Glutamatergic neuron (in vitro differentiated cells): ENCODE data around the gene TSPAN12. TPM values are rescaled to one million over a fixed set of nuclear protein-coding genes. Genes with fewer than 3 reads are reported as not detected.
A peak's percentile ranks its signal among the peaks of the same experiment; 100 is the strongest.

ENCODE experiments used
- DNase-seq: peaks from one replicate; pipeline ENCODE4 v3.0.0; 2022
- H3K27ac Mint-ChIP-seq: one replicate; pipeline ENCODE4 v1.8.0; 2020; ENCODE audit warnings: mild to moderate bottlenecking, mixed read lengths, inconsistent platforms; ENCODE audit not compliant: unreplicated experiment
- H3K27me3 Mint-ChIP-seq: one replicate; pipeline ENCODE4 v1.8.0; 2020; ENCODE audit warnings: mild to moderate bottlenecking, moderate library complexity, mixed read lengths, inconsistent platforms; ENCODE audit not compliant: unreplicated experiment
- H3K36me3 Mint-ChIP-seq: one replicate; pipeline ENCODE4 v1.8.0; 2020; ENCODE audit warnings: mild to moderate bottlenecking, mixed read lengths, inconsistent platforms; ENCODE audit not compliant: unreplicated experiment
- H3K4me1 Mint-ChIP-seq: one replicate; pipeline ENCODE4 v1.8.0; 2020; ENCODE audit warnings: mild to moderate bottlenecking, low read depth, mixed read lengths, inconsistent platforms; ENCODE audit not compliant: unreplicated experiment
- H3K4me3 Mint-ChIP-seq: one replicate; pipeline ENCODE4 v1.8.0; 2020; ENCODE audit warnings: mild to moderate bottlenecking, mixed read lengths, inconsistent platforms; ENCODE audit not compliant: unreplicated experiment
- H3K9me3 Mint-ChIP-seq: one replicate; pipeline ENCODE4 v1.8.0; 2020; ENCODE audit warnings: mild to moderate bottlenecking, moderate library complexity, mixed read lengths, inconsistent platforms; ENCODE audit not compliant: unreplicated experiment
- total RNA-seq: library from RNA; stranded (reverse); fragmentation: NEBNext Ultra II Directional; extraction: Animal tissue kit (Norgen Biotek cat#: 25700); gene quantifications from one replicate; pipeline ENCODE4 v1.2.1, GENCODE V29; 2021; ENCODE audit not compliant: unreplicated experiment
- TF ChIP-seq, protein P1 (sequence below): fragments of 200-600 bp; sonication (generic); IDR thresholded peaks from one replicate; pipeline ENCODE4 v1.5.0; 2021; ENCODE audit not compliant: partially characterized antibody, unreplicated experiment

Gene TSPAN12
- total RNA-seq, 1 donor from 2014 or later, result 6.0 TPM

DNA sequence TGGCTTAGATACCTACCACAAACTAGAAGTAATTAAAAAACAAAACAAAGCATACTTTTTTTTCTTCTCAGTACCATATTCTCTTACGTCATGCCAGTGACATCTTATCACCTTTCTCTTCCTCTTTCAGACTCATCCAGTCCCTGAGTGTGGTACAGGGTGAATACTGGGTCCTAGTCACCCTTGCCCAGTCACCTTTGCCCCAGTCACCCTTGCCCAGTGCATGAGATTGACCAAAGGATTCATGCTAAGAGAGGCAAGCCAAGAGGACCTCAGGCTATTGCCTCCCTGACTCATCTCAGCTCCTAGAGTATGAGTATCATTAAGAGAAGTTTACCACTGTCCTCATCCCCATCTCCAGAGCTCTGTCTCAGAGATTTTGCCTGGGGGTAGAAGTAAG lies 10.0 kb upstream of the TSPAN12 start:
- Mint-ChIP-seq H3K4me3 (no peak overlapping the region), H3K4me1 (peaks cover 33% of the 10 kb centered on the region), H3K27ac (no peak overlapping the region), H3K36me3 (no peaks in the 10 kb centered on the region), H3K27me3 (peaks cover 1% of the 10 kb centered on the region), H3K9me3 (no peaks in the 10 kb centered on the region)
- TF ChIP-seq, protein P1, sequence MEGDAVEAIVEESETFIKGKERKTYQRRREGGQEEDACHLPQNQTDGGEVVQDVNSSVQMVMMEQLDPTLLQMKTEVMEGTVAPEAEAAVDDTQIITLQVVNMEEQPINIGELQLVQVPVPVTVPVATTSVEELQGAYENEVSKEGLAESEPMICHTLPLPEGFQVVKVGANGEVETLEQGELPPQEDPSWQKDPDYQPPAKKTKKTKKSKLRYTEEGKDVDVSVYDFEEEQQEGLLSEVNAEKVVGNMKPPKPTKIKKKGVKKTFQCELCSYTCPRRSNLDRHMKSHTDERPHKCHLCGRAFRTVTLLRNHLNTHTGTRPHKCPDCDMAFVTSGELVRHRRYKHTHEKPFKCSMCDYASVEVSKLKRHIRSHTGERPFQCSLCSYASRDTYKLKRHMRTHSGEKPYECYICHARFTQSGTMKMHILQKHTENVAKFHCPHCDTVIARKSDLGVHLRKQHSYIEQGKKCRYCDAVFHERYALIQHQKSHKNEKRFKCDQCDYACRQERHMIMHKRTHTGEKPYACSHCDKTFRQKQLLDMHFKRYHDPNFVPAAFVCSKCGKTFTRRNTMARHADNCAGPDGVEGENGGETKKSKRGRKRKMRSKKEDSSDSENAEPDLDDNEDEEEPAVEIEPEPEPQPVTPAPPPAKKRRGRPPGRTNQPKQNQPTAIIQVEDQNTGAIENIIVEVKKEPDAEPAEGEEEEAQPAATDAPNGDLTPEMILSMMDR, result no peak
- DNase-seq, result no peak

DNA sequence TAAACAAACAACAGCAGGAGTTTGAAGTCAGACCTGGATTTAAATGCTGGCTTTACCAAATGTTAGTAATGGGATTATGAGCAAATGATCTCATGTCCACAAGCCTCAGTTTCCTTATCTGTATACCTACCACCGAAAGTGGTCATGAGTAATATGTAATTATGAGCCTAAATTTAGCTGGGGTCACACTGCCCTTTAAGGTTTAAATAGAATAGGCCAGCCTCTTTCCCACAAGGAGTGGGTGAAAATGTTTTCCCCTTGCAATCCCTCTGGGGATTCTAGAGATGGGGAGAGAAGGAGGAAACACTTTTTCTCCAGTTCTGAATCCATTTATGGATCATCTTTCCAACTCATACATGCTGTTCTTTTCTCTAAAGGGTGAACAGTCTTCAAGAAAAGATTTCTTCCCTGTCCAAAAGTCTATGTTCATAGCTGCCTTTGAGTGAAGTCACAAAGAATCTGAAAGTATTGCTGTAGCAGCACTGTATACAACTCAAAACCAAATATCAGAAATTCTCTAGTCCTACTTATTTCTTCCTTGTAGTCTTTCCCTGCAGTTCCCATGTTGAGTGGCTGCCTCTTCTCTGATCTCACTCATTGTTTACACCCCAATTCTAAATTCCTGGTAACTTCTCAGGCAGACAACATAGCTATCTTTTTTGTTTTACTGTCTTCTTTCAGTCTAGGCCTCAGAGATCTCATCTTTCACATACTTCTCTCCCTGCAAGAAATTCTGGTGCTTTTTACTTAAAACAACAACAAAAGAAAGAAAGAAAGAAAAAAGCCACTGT lies 7.4 kb upstream of the TSPAN12 start:
- Mint-ChIP-seq H3K9me3 (no peaks in the 10 kb centered on the region), H3K4me3 (no peak overlapping the region), H3K27ac (peak overlapping the region; percentile 3), H3K4me1 (peaks cover 27% of the 10 kb centered on the region), H3K36me3 (no peaks in the 10 kb centered on the region), H3K27me3 (no peaks in the 10 kb centered on the region)
- no peak for DNase-seq
- TF ChIP-seq, protein P1, result no peak

DNA sequence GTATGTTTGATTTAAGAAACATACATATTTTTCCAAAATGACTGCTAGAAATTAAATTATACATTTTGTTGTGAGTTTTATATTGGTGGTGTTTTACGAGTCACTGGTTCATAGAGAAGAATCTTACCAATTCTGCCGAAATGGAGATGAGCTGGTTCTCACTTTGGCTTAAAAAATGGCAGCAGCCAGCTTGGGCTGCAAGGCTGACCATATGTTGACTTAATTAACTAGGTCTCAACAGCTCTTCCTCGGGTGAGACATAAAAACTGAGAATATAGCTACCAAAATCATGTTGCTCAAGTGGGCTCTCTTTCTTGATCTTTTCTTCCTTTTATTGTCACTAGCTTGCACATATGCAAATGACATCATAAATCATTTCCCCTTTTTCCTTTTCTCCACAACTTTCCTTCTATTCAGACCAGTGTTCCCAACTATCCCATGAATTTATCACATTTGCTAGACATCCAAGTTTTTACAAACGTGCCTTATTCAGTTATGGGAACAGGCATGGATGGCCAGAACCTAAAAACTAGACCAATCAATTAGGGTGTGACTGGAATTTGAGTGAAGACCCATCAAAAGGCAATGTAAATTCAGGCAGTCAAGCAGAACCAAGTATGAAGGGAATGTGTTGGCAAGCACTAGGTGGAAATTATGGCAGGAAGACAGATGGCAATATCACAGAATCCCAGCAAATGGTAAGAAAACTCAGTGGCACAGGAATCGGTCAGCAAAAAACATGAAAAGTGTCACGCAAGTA lies 6.4 kb upstream of the TSPAN12 start:
- no peak for DNase-seq
- Mint-ChIP-seq H3K36me3 (no peaks in the 10 kb centered on the region), H3K4me3 (peak overlapping the region; percentile 1), H3K4me1 (peaks cover 23% of the 10 kb centered on the region), H3K27ac (peak overlapping the region; percentile 48), H3K27me3 (no peaks in the 10 kb centered on the region), H3K9me3 (peaks cover 2% of the 10 kb centered on the region)
- TF ChIP-seq, protein P1, result no peak

DNA sequence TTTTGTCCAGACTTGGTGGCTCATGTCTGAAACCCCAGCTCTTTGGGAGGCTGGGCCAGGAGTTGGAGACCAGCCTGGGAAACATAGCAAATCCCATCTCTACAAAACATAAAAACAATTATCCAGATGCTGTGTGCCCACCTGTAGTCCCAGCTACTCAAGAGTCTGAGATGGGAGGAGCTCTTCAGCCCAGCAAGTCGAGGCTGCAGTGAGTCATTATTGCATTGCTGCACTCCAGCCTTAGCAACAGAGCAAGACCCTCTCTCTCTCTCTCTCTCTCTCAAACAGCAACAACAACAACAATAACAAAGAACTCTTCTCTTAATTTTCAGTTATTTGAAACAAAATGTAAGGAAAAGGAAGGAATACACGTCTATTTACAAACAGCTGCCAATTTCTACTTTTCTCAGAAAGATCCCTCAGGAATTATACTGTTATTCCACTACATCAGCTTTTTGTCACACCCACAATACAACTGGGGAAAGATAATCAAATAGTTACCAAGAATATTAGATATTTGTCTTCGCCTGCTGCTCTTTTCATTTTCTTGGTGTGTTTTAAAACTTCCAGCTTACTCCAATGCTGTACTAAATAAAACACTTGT lies 5.1 kb upstream of the TSPAN12 start:
- H3K27ac Mint-ChIP-seq, result no peak overlapping the region
- no peaks in the 10 kb centered on the region for H3K36me3 Mint-ChIP-seq
- peaks cover 23% of the 10 kb centered on the region for H3K4me1 Mint-ChIP-seq
- H3K4me3 Mint-ChIP-seq, result no peak overlapping the region
- no peak for DNase-seq
- peaks cover 2% of the 10 kb centered on the region for H3K9me3 Mint-ChIP-seq
- TF ChIP-seq, protein P1, result no peak
- no peaks in the 10 kb centered on the region for H3K27me3 Mint-ChIP-seq
